OCI-LY7 (cell line): ENCODE data around the gene LRRC2.

Experiments
- EZH2phosphoT487 ChIP-seq: fragments of 200-600 bp; sonication (generic); IDR thresholded peaks from 2 replicates; pipeline ENCODE4 v1.6.1; 2018; ENCODE audit warnings: low read depth, borderline replicate concordance, mild to moderate bottlenecking, mixed run types, antibody characterized with exemption, low read length, moderate library complexity, mixed read lengths
- TF ChIP-seq, protein P1 (sequence below): fragments of 200-600 bp; sonication (generic); conservative IDR thresholded peaks from 2 replicates; pipeline ENCODE4 v1.5.1; 2014; ENCODE audit warnings: mild to moderate bottlenecking, antibody characterized with exemption, low read length, moderate library complexity, mixed read lengths

DNA sequence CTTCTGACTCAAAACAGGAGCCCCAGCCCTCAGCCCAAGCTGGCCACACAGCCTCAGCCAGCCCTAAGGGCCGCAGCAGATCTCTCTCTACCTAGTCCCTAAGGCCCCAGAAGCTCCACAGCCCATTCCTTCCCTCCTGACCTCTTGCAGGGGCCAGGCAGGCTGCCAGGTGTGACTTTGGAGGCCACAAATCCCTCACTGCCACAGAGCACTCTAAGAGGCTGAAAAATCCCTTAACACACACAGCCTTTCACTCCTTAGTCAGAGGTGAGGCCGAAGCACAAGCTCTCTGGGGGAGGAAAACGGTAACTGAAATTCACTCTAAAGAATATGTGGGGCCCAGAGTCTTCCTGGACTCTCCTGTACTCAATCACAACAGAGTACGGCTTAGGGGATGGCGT is 23.3 kb downstream of the LRRC2 start:
- TF ChIP-seq, protein P1, sequence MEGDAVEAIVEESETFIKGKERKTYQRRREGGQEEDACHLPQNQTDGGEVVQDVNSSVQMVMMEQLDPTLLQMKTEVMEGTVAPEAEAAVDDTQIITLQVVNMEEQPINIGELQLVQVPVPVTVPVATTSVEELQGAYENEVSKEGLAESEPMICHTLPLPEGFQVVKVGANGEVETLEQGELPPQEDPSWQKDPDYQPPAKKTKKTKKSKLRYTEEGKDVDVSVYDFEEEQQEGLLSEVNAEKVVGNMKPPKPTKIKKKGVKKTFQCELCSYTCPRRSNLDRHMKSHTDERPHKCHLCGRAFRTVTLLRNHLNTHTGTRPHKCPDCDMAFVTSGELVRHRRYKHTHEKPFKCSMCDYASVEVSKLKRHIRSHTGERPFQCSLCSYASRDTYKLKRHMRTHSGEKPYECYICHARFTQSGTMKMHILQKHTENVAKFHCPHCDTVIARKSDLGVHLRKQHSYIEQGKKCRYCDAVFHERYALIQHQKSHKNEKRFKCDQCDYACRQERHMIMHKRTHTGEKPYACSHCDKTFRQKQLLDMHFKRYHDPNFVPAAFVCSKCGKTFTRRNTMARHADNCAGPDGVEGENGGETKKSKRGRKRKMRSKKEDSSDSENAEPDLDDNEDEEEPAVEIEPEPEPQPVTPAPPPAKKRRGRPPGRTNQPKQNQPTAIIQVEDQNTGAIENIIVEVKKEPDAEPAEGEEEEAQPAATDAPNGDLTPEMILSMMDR, result no peak
- no peak for TF ChIP-seq EZH2phosphoT487
